CD14-positive monocyte (primary cell): ENCODE data around the gene ARV1. TPM values are rescaled to one million over a fixed set of nuclear protein-coding genes. Genes with fewer than 3 reads are reported as not detected.

Experiments used
- DNase-seq, 3 donors: peaks; one replicate each; pipeline ENCODE4 v3.0.0-alpha.2; 2011 to 2022
- H2AFZ ChIP-seq: 2 replicates; pipeline ENCODE4 v1.6.0; 2012; ENCODE audit warnings: mild to moderate bottlenecking, low read depth, low read length, inconsistent platforms; ENCODE audit not compliant: insufficient read depth, poor library complexity, severe bottlenecking
- H3K27ac ChIP-seq, 2 donors: 1 replicate in 1 of 2; 2 replicates in 1 of 2; pipeline ENCODE4 v1.5.1; 2012 to 2013; ENCODE audit warnings: low read length in 2 of 2, control low read depth in 1 of 2, inconsistent platforms in 1 of 2, low read depth in 1 of 2, mild to moderate bottlenecking in 1 of 2
- H3K27me3 ChIP-seq, 2 donors: one replicate each; pipeline versions ENCODE4 v1.6.0 to v1.6.1; 2011 to 2013; ENCODE audit warnings: low read length in 2 of 2; ENCODE audit not compliant: control insufficient read depth in 2 of 2, insufficient read depth in 2 of 2
- H3K36me3 ChIP-seq, 2 donors: replicated peaks in 1 of 2; 1 replicate in 1 of 2; 2 replicates in 1 of 2; pipeline versions ENCODE4 v1.5.1 to v1.6.1; 2012 to 2013; ENCODE audit warnings: low read length in 2 of 2, control low read depth in 1 of 2, inconsistent platforms in 1 of 2, mild to moderate bottlenecking in 1 of 2; ENCODE audit not compliant: insufficient read depth in 2 of 2, control insufficient read depth in 1 of 2
- H3K4me1 ChIP-seq, 2 donors: 1 replicate in 1 of 2; 2 replicates in 1 of 2; pipeline versions ENCODE4 v1.5.1 to v1.6.1; 2012 to 2013; ENCODE audit warnings: low read length in 2 of 2, control low read depth in 1 of 2, inconsistent platforms in 1 of 2, mild to moderate bottlenecking in 1 of 2, moderate library complexity in 1 of 2; ENCODE audit not compliant: insufficient read depth in 2 of 2, control insufficient read depth in 1 of 2
- H3K4me2 ChIP-seq: replicated peaks from 2 replicates; pipeline ENCODE3; 2012; ENCODE audit warnings: low read length, moderate library complexity, mild to moderate bottlenecking; ENCODE audit not compliant: poor library complexity, severe bottlenecking; ENCODE audit errors: extremely low read depth
- H3K4me3 ChIP-seq, 3 experiments: fragments of 200-600 bp in 1 of 3; sonication (generic) in 1 of 3; replicated peaks in 1 of 3; 1 replicate in 2 of 3; 2 replicates in 1 of 3; pipeline ENCODE4 v1.5.1; 2011 to 2013; ENCODE audit warnings: low read length in 3 of 3, mild to moderate bottlenecking in 3 of 3, control low read depth in 2 of 3, low read depth in 2 of 3, inconsistent platforms in 1 of 3, moderate library complexity in 1 of 3
- H3K79me2 ChIP-seq: 2 replicates; pipeline ENCODE4 v1.6.0; 2012; ENCODE audit warnings: mild to moderate bottlenecking, control low read depth, inconsistent platforms, low read length, moderate library complexity; ENCODE audit not compliant: insufficient read depth
- H3K9ac ChIP-seq: 2 replicates; pipeline ENCODE4 v1.6.0; 2017; ENCODE audit warnings: low read length, mild to moderate bottlenecking; ENCODE audit not compliant: insufficient read depth, poor library complexity, severe bottlenecking
- H3K9me3 ChIP-seq, 2 donors: replicated peaks in 1 of 2; 1 replicate in 1 of 2; 2 replicates in 1 of 2; pipeline versions ENCODE4 v1.5.1 to v1.6.1; 2012 to 2013; ENCODE audit warnings: low read length in 2 of 2, control low read depth in 1 of 2; ENCODE audit not compliant: control insufficient read depth in 1 of 2, insufficient read depth in 1 of 2
- H4K20me1 ChIP-seq: 2 replicates; pipeline ENCODE4 v1.6.0; 2012; ENCODE audit warnings: mild to moderate bottlenecking, low read length, control low read depth, moderate library complexity; ENCODE audit not compliant: insufficient read depth
- H3K27ac Mint-ChIP-seq, 7 donors: one replicate each; pipeline ENCODE4 v1.8.0; 2020; ENCODE audit warnings: mild to moderate bottlenecking in 7 of 7, mixed read lengths in 7 of 7, moderate library complexity in 6 of 7, inconsistent platforms in 2 of 7
- H3K27me3 Mint-ChIP-seq, 3 donors: one replicate each; pipeline ENCODE4 v1.8.0; 2021 to 2022; ENCODE audit warnings: low read depth in 3 of 3, mild to moderate bottlenecking in 3 of 3, mixed read lengths in 3 of 3, moderate library complexity in 3 of 3, inconsistent platforms in 1 of 3
- H3K36me3 Mint-ChIP-seq, 2 donors: one replicate each; pipeline ENCODE4 v1.8.0; 2020; ENCODE audit warnings: mixed read lengths in 2 of 2, inconsistent platforms in 1 of 2, mild to moderate bottlenecking in 1 of 2
- H3K4me1 Mint-ChIP-seq: one replicate; pipeline ENCODE4 v1.8.0; 2020; ENCODE audit warnings: mild to moderate bottlenecking, mixed read lengths
- H3K4me3 Mint-ChIP-seq, 2 donors: one replicate each; pipeline ENCODE4 v1.8.0; 2020; ENCODE audit warnings: mild to moderate bottlenecking in 2 of 2, mixed read lengths in 2 of 2, moderate library complexity in 1 of 2
- H3K9me3 Mint-ChIP-seq, 7 donors: one replicate each; pipeline ENCODE4 v1.8.0; 2020 to 2022; ENCODE audit warnings: mixed read lengths in 7 of 7, mild to moderate bottlenecking in 6 of 7, moderate library complexity in 6 of 7, inconsistent platforms in 2 of 7
- WGBS: methylation state at CpG from one replicate; pipeline ENCODE4 v1.1.5; 2013; ENCODE audit warnings: missing lambda C conversion rate; ENCODE audit not compliant: insufficient coverage; 5-methylcytosine and 5-hydroxymethylcytosine counted together
- intact Hi-C, 2 donors: fragments of 100-400 bp; cut with micrococcal nuclease; formaldehyde crosslinking; loops; one replicate each; pipeline versions ENCODE4 v1.15.0 to v1.15.1; 2023
- polyA plus RNA-seq, 3 donors: library from polyadenylated mRNA; depleted of rRNA in 1 of 3; unstranded in 2 of 3; stranded (reverse) in 1 of 3; fragments of 300-500 nt in 2 of 3; fragments of >200 nt in 1 of 3; fragmentation: Illumina TruSeq in 2 of 3; gene quantifications; 1 replicate in 2 of 3; 2 replicates in 1 of 3; pipeline ENCODE4 v1.2.3, GENCODE V29; 2012 to 2021
- TF ChIP-seq, protein P1 (sequence below): fragments of 200-600 bp; IDR thresholded peaks from one replicate; pipeline ENCODE4 v1.8.0; 2022; ENCODE audit warnings: antibody characterized with exemption, mild to moderate bottlenecking

ARV1 gene
- polyA plus RNA-seq, 3 donors = 7.7 to 19.2 (median 15.0) TPM

DNA sequence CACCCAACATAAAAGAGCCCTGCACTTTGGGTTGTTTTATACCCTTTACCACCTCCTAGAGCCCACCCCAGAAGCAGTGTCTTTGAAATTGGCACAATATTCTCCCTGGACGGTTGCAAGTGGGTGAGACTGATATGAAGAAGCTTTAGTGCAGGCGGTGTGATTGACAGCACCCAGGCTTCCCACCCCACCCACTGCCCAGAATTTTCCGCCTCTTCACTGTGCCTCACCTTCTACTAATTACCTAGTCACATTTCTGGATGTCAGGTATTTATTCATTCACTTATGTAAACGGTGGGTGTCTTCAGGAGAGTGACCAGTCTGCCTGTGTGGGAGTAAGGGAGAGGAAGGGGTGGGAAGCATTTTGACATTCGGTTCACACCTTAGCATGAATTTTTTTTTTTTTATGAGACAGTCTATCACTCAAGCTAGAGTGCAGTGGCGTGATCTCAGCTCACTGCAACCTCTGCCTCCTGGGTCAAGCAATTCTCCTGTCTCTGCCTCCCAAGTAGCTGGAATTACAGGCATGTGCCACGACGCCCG lies 62.9 kb downstream of the ARV1 start:
- Histone ChIP-seq H3K27me3 (peaks cover 13 to 40% of the 10 kb centered on the region in 2 donors), H3K9me3 (peaks cover 11 to 18% of the 10 kb centered on the region in 2 donors), H3K27ac (no peak overlapping the region), H3K79me2 (no peaks in the 10 kb centered on the region), H3K4me3 (no peak overlapping the region), H3K4me1 (peaks cover 21 to 23% of the 10 kb centered on the region in 2 donors), H4K20me1 (no peaks in the 10 kb centered on the region), H3K4me2 (no peak overlapping the region), H3K36me3 (no peaks in the 10 kb centered on the region), H3K9ac (no peak overlapping the region), H2AFZ (no peak overlapping the region)
- Mint-ChIP-seq H3K36me3 (peaks cover 6 to 11% of the 10 kb centered on the region in 2 donors), H3K4me3 (peak overlapping the region; percentile 20 to 72), H3K27me3 (peaks cover 39 to 61% (median 46%) of the 10 kb centered on the region in 3 donors), H3K4me1 (peaks cover 21% of the 10 kb centered on the region), H3K27ac (no peak overlapping the region), H3K9me3 (peaks cover 9 to 36% (median 21%) of the 10 kb centered on the region in 7 donors)
- no peak for DNase-seq
- TF ChIP-seq, protein P1, sequence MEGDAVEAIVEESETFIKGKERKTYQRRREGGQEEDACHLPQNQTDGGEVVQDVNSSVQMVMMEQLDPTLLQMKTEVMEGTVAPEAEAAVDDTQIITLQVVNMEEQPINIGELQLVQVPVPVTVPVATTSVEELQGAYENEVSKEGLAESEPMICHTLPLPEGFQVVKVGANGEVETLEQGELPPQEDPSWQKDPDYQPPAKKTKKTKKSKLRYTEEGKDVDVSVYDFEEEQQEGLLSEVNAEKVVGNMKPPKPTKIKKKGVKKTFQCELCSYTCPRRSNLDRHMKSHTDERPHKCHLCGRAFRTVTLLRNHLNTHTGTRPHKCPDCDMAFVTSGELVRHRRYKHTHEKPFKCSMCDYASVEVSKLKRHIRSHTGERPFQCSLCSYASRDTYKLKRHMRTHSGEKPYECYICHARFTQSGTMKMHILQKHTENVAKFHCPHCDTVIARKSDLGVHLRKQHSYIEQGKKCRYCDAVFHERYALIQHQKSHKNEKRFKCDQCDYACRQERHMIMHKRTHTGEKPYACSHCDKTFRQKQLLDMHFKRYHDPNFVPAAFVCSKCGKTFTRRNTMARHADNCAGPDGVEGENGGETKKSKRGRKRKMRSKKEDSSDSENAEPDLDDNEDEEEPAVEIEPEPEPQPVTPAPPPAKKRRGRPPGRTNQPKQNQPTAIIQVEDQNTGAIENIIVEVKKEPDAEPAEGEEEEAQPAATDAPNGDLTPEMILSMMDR = no peak
- 100% methylated on average over 1 of the region's 9 CpGs for WGBS
- intact Hi-C loops = loop anchor here in 1 of 2 donors (10.0 kb wide), 1 partner anchor 67 kb away; the partner anchor contains the start of genes ARV1 and TTC13

DNA sequence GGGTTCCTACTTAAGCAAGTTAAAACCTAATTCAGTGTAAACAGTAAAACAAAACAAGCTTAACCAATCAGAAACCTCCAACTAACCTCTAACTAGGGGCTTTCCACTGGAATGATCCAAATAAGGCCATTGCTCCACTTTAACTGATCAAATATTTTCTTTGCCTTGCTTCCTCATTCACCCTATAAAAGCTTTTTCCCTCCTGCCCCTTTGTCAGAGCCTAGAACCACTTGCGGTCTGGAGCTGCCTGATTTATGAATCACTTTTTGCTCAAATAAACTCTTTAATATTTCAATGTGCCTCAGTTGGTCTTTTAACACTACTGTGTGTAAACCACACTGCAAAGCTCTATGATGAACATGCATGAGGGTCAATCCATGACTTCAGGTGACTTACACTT lies 65.7 kb downstream of the ARV1 start:
- H3K4me3 ChIP-seq = no peak overlapping the region
- peaks cover 8 to 15% of the 10 kb centered on the region in 2 donors for H3K4me1 ChIP-seq
- no peak overlapping the region for H3K27ac Mint-ChIP-seq
- peaks cover 13 to 40% (median 24%) of the 10 kb centered on the region in 7 donors for H3K9me3 Mint-ChIP-seq
- H2AFZ ChIP-seq = no peak overlapping the region
- H4K20me1 ChIP-seq = no peaks in the 10 kb centered on the region
- H3K9me3 ChIP-seq = peaks cover 11 to 18% of the 10 kb centered on the region in 2 donors
- DNase-seq = no peak
- no peak overlapping the region for H3K9ac ChIP-seq
- intact Hi-C loops = loop anchor here in 1 of 2 donors (10.0 kb wide), 1 partner anchor 70 kb away; the partner anchor contains the start of genes ARV1 and TTC13
- H3K36me3 ChIP-seq = no peaks in the 10 kb centered on the region
- H3K36me3 Mint-ChIP-seq = peaks cover 0 to 2% of the 10 kb centered on the region in 2 donors
- H3K27me3 ChIP-seq = peaks cover 3 to 25% of the 10 kb centered on the region in 2 donors
- no peaks in the 10 kb centered on the region for H3K79me2 ChIP-seq
- peaks cover 32 to 50% (median 33%) of the 10 kb centered on the region in 3 donors for H3K27me3 Mint-ChIP-seq
- no peak overlapping the region for H3K4me2 ChIP-seq
- H3K4me3 Mint-ChIP-seq = no peak overlapping the region
- H3K4me1 Mint-ChIP-seq = peaks cover 8% of the 10 kb centered on the region
- TF ChIP-seq, protein P1 = no peak
- 90% methylated on average over 1 of the region's 1 CpG for WGBS
- no peak overlapping the region for H3K27ac ChIP-seq
